GM12878 (cell line): ENCODE measurements around the gene LYPLAL1. TPM values are rescaled to one million over a fixed set of nuclear protein-coding genes. Genes with fewer than 3 reads are reported as not detected.

Experiments
- ATAC-seq: fragments of 200-7000 bp; cut with Tn5 transposase; 3 replicates; pipeline ENCODE4 v1.9.1; 2020; ENCODE audit warnings: mild to moderate bottlenecking, moderate library complexity
- BruUV-seq: library from RNA; stranded (reverse); fragments of 400-500 nt; replicated peaks from 2 replicates; lab custom pipeline; 2021; lab: Mats Ljungman, UMichigan
- CTCF ChIA-PET: fragments of 300-600 bp; sonication (Branson Sonifier 250); formaldehyde crosslinking; extraction: SDS; loops from one replicate; lab custom pipeline; 2021; ENCODE audit warnings: inconsistent platforms; lab: Yijun Ruan, JAX
- POLR2A ChIA-PET: fragments of 350-600 bp; formaldehyde crosslinking; extraction: SDS; loops from one replicate; lab custom pipeline; 2021; ENCODE audit warnings: inconsistent platforms; lab: Charles Lee
- RAD21 ChIA-PET: fragments of 300-600 bp; sonication (Branson Sonifier 250); formaldehyde crosslinking; loops from one replicate; lab custom pipeline; 2023; ENCODE audit warnings: antibody characterized with exemption; ENCODE audit not compliant: unreplicated experiment; lab: Charles Lee
- SMC1A ChIA-PET: fragments of 300-600 bp; sonication (Branson Sonifier 250); formaldehyde crosslinking; loops from one replicate; lab custom pipeline; 2023; ENCODE audit not compliant: unreplicated experiment, uncharacterized antibody; lab: Charles Lee
- DNase-seq: peaks from one replicate; pipeline ENCODE4 v3.0.0-alpha.2; 2011; ENCODE audit warnings: low read depth, low spot score
- FAIRE-seq: peaks from 3 replicates; lab custom pipeline; 2011; peaks lifted over from hg19 to GRCh38; lab: Jason Lieb, UNC
- H2AFZ ChIP-seq: 2 replicates; pipeline ENCODE4 v1.6.0; 2011; ENCODE audit warnings: low read depth, low read length, control low read depth; ENCODE audit not compliant: control insufficient read depth
- H3K27ac ChIP-seq: 2 replicates; pipeline ENCODE4 v1.5.1; 2011; ENCODE audit warnings: control low read depth; ENCODE audit not compliant: control insufficient read depth, insufficient read depth
- H3K27me3 ChIP-seq, 2 experiments: replicated peaks in 1 of 2; 2 replicates each; pipeline versions ENCODE4 v1.6.0 to v1.6.1; 2011; ENCODE audit warnings: low read length in 1 of 2; ENCODE audit not compliant: control insufficient read depth in 2 of 2, insufficient read depth in 2 of 2
- H3K36me3 ChIP-seq, 2 experiments: 2 replicates each; pipeline ENCODE4 v1.5.1; 2011; ENCODE audit warnings: low read length in 1 of 2; ENCODE audit not compliant: control insufficient read depth in 2 of 2, insufficient read depth in 2 of 2
- H3K4me1 ChIP-seq: 2 replicates; pipeline ENCODE4 v1.6.1; 2011; ENCODE audit warnings: mild to moderate bottlenecking, low read length, moderate library complexity, mixed read lengths; ENCODE audit not compliant: control insufficient read depth, insufficient read depth
- H3K4me2 ChIP-seq: 2 replicates; pipeline ENCODE4 v1.6.0; 2011; ENCODE audit warnings: control low read depth; ENCODE audit not compliant: control insufficient read depth, insufficient read depth
- H3K4me3 ChIP-seq: fragments of 200-600 bp; sonication (generic); 2 replicates; pipeline ENCODE4 v1.5.1; 2016
- H3K79me2 ChIP-seq: 2 replicates; pipeline ENCODE4 v1.6.0; 2011; ENCODE audit warnings: low read length; ENCODE audit not compliant: control insufficient read depth, insufficient read depth
- H3K9ac ChIP-seq: 2 replicates; pipeline ENCODE4 v1.8.0; 2011; ENCODE audit warnings: low read length, control low read depth, mixed read lengths; ENCODE audit not compliant: control insufficient read depth, insufficient read depth
- H3K9me3 ChIP-seq: replicated peaks from 3 replicates; pipeline ENCODE4 v1.5.1; 2011; ENCODE audit warnings: mild to moderate bottlenecking, low read length; ENCODE audit not compliant: control insufficient read depth, insufficient read depth
- H4K20me1 ChIP-seq: 2 replicates; pipeline ENCODE4 v1.6.0; 2011; ENCODE audit not compliant: control insufficient read depth, insufficient read depth
- ASH2L ChIP-seq: fragments of 300-600, 200-600 bp; sonication (generic); IDR thresholded peaks from 2 replicates; pipeline ENCODE4 v1.6.1; 2017; ENCODE audit warnings: low read depth, mild to moderate bottlenecking, borderline replicate concordance
- CBFB ChIP-seq: IDR thresholded peaks from 2 replicates; pipeline ENCODE4 v1.6.1; 2016; ENCODE audit warnings: antibody characterized with exemption, low read depth
- CHD1 ChIP-seq: IDR thresholded peaks from 2 replicates; pipeline ENCODE4 v1.6.1; 2012; ENCODE audit warnings: low read depth, low read length, improper control_type of control experiment
- CHD2 ChIP-seq: IDR thresholded peaks from 2 replicates; pipeline ENCODE4 v1.6.1; 2011; ENCODE audit warnings: low read depth, low read length, improper control_type of control experiment, borderline replicate concordance
- CREM ChIP-seq: IDR thresholded peaks from 2 replicates; pipeline ENCODE4 v1.6.1; 2014; ENCODE audit warnings: antibody characterized with exemption, low read depth
- EED ChIP-seq: sonication (generic); IDR thresholded peaks from 2 replicates; pipeline ENCODE4 v1.6.1; 2016; ENCODE audit warnings: antibody characterized with exemption, low read depth
- HCFC1 ChIP-seq: fragments of 150-350 bp; IDR thresholded peaks from 2 replicates; pipeline ENCODE4 v1.6.1; 2014; ENCODE audit warnings: low read length
- MEF2B ChIP-seq: fragments of 450-650 bp; IDR thresholded peaks from 2 replicates; pipeline ENCODE4 v1.6.1; 2018; ENCODE audit warnings: mild to moderate bottlenecking, moderate library complexity; ENCODE audit not compliant: partially characterized antibody, poor library complexity, severe bottlenecking
- MLLT1 ChIP-seq: fragments of 450-650 bp; IDR thresholded peaks from 2 replicates; pipeline ENCODE4 v1.6.1; 2016; ENCODE audit warnings: mild to moderate bottlenecking
- MTA3 ChIP-seq: IDR thresholded peaks from 2 replicates; pipeline ENCODE4 v1.6.1; 2012; ENCODE audit warnings: low read length, inconsistent platforms, borderline replicate concordance
- POLR2A ChIP-seq: IDR thresholded peaks from 2 replicates; pipeline ENCODE4 v1.6.1; 2011; ENCODE audit warnings: low read depth, mild to moderate bottlenecking, low read length
- STAT1 ChIP-seq: fragments of 450-650 bp; conservative IDR thresholded peaks from 2 replicates; pipeline ENCODE4 v1.6.1; 2014; ENCODE audit warnings: antibody characterized with exemption, mild to moderate bottlenecking
- TAF1 ChIP-seq: IDR thresholded peaks from 2 replicates; pipeline ENCODE4 v1.6.1; 2011; ENCODE audit warnings: mild to moderate bottlenecking, low read depth, low read length, borderline replicate concordance
- ZBTB4 ChIP-seq: fragments of 450-650 bp; formaldehyde crosslinking; IDR thresholded peaks from 2 replicates; pipeline ENCODE4 v1.4.0; 2022; ENCODE audit warnings: mild to moderate bottlenecking, moderate library complexity
- WGBS: methylation state at CpG from one replicate; pipeline ENCODE4 v1.1.6; 2016; ENCODE audit warnings: low lambda C conversion rate; ENCODE audit not compliant: insufficient replicate concordance, insufficient coverage; ENCODE audit errors: missing lambda C conversion rate; 5-methylcytosine and 5-hydroxymethylcytosine counted together
- in situ Hi-C: fragments of 300-500 bp; cut with MboI; formaldehyde crosslinking; loops from 9 replicates; pipeline ENCODE4 v1.14.3; 2018; ENCODE audit warnings: mixed read lengths
- intact Hi-C: fragments of 100-400 bp; cut with micrococcal nuclease; formaldehyde crosslinking; loops from one replicate; pipeline ENCODE4 v1.14.2; 2022; ENCODE audit not compliant: unreplicated experiment
- polyA plus RNA-seq, 11 experiments: library from polyadenylated mRNA; depleted of rRNA in 4 of 11; unstranded in 6 of 11; stranded (reverse) in 5 of 11; fragments of >200 nt; fragmentation: Nextera tagmentation in 4 of 11; fragmentation: Illumina TruSeq in 1 of 11; extraction: Ambion mirVana in 4 of 11; extraction: Trizol in 1 of 11; gene quantifications; 1 replicate in 1 of 11; 2 replicates in 10 of 11; pipeline versions ENCODE4 v1.2.1 to v1.2.3, GENCODE V29; 2011 to 2016; ENCODE audit warnings: inconsistent platforms in 2 of 11, missing spikeins in 2 of 11, low read depth in 1 of 11
- total RNA-seq, 4 experiments: library from RNA; depleted of rRNA in 3 of 4; stranded (reverse); fragments of >200 nt in 3 of 4; fragmentation: Illumina TruSeq in 1 of 4; extraction: Trizol in 1 of 4; gene quantifications; 2 replicates each; pipeline versions ENCODE4 v1.2.1 to v1.2.3, GENCODE V29; 2013 to 2021
- TF ChIP-seq, protein P1 (sequence below): fragments of 450-650 bp; conservative IDR thresholded peaks from 2 replicates; pipeline ENCODE4 v1.6.1; 2017; ENCODE audit warnings: mild to moderate bottlenecking, moderate library complexity

The LYPLAL1 gene
- total and polyA plus RNA-seq, 10 of the 15 experiments (the other 5 are each of a cell fraction or from before 2014, with no cell fraction given): 19.4 to 112 (median 40.5) TPM

DNA sequence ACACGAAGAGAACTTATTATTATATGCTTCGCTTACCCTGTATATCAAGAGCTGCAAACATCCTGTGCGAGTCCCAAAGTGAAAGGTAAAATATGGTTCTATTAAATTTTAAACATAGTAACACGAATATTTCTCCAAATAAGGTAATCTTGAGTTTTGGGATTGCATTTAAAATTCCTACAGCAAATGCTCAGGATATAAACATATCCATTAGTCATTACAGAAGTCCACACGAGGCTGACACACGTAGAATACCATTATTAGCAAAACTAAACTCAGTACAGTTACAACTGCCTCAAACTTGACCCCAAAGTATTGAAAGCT, 282 bp upstream of the LYPLAL1 start (continued):
- TF ChIP-seq MLLT1 (no peak), STAT1 (no peak)

GRCh38 chr1:219174460-219175211, 958 bp downstream of the LYPLAL1 start:
- H3K9ac ChIP-seq: peak overlapping the region; percentile 88
- ChIA-PET SMC1A (interaction anchor here (0.8 to 6.9 kb wide), 7 partner anchors 13 to 98 kb away, joined by 3 to 173 read pairs (median 6); no protein-coding TSS in a partner anchor), POLR2A (interaction anchor here (0.8 to 5.3 kb wide), 3 partner anchors 12 to 85 kb away, joined by 3 to 98 read pairs (median 3); no protein-coding TSS in a partner anchor), CTCF (interaction anchor here (2.6 to 5.5 kb wide), 2 partner anchors 13 to 84 kb away, joined by 8 to 74 read pairs; no protein-coding TSS in a partner anchor), RAD21 (interaction anchor here (0.7 to 7.2 kb wide), 4 partner anchors 13 to 84 kb away, joined by 3 to 134 read pairs (median 6); no protein-coding TSS in a partner anchor)
- peak; percentile 68 for DNase-seq
- H3K36me3 ChIP-seq: no peaks in the 10 kb centered on the region; a peak in 1 of 4 replicates
- peak overlapping the region; percentile 93 for H3K4me3 ChIP-seq
- in situ Hi-C loops (loop anchor here (25.0 kb wide), 1 partner anchor 1063 kb away; no protein-coding TSS in a partner anchor), intact Hi-C loops (loop anchor here (2.0 kb wide), 2 partner anchors 14 to 86 kb away; no protein-coding TSS in a partner anchor)
- peak overlapping the region; percentile 93 for H3K27ac ChIP-seq
- no peaks in the 10 kb centered on the region for H3K27me3 ChIP-seq
- H3K79me2 ChIP-seq: peaks cover 39% of the 10 kb centered on the region
- FAIRE-seq: no peak
- H3K4me1 ChIP-seq: peaks cover 9% of the 10 kb centered on the region
- H3K9me3 ChIP-seq: no peaks in the 10 kb centered on the region; the same call in 2 of the 3 replicates
- no peaks in the 10 kb centered on the region for H4K20me1 ChIP-seq
- WGBS: 1% methylated on average over 11 of the region's 11 CpGs
- H2AFZ ChIP-seq: peak overlapping the region; percentile 84
- TSS peak; percentile 90 for BruUV-seq
- ATAC-seq: peak; percentile 71
- H3K4me2 ChIP-seq: peak overlapping the region; percentile 98
- TF ChIP-seq CHD2 (no peak; the same call in 1 of the 2 replicates), MEF2B (peak; percentile 73), MTA3 (no peak; the same call in 1 of the 2 replicates), CHD1 (0 out of 2 replicates have a peak, but pooled peaks have one; percentile 10), TAF1 (0 out of 2 replicates have a peak, but pooled peaks have one; percentile 6), ZBTB4 (CRISPR knock-in tag) (no peak), EED (no peak; the same call in none of the 2 replicates), CBFB (no peak), HCFC1 (no peak), CREM (no peak), POLR2A (no peak), ASH2L (0 out of 2 replicates have a peak, but pooled peaks have one; percentile 32)
- TF ChIP-seq, protein P1, sequence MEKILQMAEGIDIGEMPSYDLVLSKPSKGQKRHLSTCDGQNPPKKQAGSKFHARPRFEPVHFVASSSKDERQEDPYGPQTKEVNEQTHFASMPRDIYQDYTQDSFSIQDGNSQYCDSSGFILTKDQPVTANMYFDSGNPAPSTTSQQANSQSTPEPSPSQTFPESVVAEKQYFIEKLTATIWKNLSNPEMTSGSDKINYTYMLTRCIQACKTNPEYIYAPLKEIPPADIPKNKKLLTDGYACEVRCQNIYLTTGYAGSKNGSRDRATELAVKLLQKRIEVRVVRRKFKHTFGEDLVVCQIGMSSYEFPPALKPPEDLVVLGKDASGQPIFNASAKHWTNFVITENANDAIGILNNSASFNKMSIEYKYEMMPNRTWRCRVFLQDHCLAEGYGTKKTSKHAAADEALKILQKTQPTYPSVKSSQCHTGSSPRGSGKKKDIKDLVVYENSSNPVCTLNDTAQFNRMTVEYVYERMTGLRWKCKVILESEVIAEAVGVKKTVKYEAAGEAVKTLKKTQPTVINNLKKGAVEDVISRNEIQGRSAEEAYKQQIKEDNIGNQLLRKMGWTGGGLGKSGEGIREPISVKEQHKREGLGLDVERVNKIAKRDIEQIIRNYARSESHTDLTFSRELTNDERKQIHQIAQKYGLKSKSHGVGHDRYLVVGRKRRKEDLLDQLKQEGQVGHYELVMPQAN: no peak
